ENCODE data around the gene SMIM33.
"Not testable (repeated sequence)": the region's sequence is repeated elsewhere in the genome, so short reads cannot be mapped to it uniquely, and the experiment has no call there.

SMIM33 gene

DNA sequence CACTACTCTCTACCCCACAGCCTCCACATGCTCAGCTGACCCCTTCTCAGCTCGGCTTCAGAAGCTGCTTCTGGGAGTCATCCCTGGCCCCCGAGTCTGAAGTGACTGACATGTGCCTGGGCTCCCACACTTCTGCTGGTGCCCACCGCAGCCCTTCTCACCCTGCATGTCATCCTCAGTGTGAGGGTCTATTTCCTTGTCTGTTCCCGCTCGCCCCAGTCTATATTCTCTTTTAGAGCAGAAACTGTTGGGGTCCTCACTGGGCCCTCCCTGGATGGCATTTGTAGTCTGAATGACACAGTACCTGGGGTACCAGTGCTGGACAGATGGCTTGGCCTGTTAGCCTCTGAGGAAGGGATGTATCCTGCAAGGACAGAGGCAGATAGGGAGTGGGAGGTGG lies 13.6 kb upstream of the SMIM33 start:
- DNase-seq: no peak

DNA sequence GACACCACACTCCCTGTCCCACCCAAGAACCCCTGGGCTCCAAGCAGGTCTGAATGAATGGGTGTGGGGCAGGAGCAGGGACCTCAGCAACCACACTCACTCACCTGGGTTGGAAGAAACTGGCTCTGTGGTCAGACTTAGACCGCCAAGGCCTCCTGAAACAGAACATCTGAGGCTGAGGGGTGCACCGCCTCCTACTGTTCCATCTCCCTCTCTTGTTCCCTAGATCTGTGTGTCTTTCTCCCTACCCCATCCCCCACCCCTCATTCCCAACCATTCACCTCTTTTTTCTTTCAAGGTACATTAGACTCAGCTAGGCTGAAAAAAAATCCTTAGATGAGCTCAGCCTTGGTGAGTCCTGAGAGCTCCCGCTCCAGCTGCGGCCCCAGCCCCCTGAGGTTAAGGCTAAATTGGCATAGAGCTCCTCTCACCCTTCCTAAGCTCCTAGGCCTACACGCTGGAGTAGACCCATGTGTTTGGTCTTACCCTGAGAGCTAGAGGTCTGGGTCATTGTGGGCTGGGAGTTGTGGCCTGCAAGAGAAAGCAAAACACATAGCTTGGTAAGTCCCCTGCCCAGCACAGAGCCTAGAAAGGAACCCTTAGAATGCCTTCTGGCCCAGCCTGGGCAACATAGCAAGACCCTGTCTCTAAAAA lies 13.0 kb upstream of the SMIM33 start:
- no peak for DNase-seq

DNA sequence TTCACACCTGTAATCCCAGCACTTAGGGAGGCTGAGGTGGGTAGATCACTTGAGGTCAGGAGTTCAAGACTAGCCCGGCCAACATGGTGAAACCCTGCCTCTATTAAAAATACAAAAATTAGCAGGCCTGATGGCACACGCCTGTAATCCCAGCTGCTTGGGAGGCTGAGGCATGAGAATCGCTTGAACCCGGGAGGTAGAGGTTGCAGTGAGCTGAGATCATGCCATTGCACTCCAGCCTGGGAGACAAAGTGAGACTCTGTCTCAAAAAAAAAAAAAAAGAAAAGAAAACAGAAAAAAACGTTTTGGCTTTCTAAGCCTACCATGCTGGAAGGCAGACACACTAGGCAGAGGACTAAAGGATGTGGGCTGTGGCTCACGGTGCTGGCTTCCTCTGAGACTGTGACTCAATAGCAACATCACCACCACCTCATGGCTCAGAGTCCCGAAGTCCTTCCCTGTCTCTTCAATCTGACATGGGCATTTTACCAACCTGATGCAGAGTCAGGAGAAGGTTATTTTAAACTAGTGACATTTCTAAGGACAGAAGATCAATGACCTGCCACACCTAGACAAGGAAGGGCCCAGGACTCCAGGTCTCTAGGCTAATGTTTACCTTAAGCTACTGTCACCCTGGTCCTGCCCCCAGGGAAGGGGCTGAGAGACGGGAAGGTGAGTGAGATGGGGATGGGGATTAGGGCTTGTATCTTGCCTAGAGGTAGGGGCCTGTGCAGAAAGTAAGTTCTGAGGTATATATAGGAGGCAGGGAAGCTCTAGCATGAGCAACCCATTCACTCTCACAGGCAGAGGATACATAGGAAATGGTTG lies 12.0 kb upstream of the SMIM33 start:
- DNase-seq: peak; percentile 92

DNA sequence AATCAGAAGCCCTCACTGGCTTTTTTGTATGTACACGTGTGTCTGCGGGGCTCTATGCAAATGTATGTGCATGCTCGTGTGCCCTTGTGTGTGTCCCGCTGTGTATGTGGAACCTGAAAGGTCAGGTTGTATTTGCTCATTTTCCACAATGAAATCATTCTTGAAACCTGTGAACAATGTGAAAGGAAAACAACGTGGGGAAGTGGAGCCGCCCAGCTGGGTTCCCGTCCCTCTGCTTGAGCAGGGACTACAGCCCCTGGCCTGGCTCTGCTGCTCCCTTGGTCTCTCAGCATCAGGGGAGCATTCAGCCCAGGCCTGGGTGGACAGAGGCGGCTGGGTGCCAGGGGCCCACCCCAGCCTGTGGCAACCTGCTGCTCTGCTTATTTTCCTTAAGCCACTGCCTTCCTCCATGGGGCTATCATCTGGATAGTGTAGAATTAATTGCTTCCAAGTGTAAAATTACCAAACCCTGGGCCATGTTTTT lies 11.3 kb upstream of the SMIM33 start:
- peak; percentile 62 for DNase-seq

DNA sequence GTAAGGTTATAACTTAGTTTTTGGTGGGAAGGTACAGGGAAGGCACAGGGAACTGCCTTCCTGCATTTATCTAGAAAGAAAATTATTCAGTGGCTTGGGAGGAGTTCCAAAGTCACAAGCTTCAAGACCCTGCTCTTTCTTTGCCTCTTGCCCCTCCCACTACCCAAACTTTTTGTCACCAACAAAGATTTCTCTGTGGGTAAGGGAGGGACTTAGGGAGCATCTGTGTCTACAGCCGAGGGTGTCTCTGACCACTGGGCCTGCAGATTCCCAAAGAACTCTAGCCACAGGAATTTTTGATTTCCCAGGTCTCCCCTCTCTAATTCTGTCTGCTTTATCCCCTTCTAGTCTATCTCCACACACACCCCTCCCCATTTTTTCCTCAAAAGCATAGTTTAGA lies 10.3 kb upstream of the SMIM33 start:
- peak; percentile 45 for DNase-seq

DNA sequence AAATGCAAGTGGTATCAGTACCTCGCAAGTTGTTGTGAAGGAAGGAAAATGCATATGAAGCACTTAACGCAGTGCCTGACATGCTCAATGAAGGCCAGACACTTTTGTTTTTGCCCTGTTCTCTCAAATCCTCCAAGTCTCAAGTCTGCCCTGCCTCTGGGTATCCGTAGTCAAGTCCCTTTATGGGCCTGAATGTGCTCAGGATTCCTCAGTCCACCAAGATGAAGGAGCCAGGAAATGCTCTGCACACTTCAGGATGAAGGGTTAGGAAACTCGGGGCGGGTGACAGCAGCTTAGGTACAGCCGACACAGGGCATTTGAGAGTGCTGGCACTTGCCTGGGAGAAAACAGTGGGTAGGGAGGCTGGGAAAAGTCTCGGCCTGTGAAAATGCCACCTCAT lies 9.6 kb upstream of the SMIM33 start:
- no peak for DNase-seq

DNA sequence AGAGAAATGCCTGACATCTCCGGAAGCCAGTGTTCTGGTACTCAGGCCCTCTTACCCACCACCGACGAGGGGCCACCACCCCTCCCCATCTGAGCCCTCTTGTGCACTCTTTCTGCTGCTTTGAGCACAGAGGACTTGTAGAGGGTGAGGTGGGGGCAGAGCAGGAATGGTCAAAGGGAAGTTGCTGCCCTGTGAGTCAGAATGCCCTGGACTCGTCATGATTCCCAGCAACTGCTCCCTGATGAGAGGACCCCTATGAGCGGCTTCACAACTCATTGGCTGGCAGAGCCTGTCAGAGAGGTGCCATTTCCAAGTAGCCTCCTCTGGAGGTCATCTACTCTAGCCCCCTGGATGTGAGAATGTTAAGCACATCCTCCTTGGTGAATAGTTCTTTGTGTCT lies 9.1 kb upstream of the SMIM33 start:
- peak; percentile 79 for DNase-seq

DNA sequence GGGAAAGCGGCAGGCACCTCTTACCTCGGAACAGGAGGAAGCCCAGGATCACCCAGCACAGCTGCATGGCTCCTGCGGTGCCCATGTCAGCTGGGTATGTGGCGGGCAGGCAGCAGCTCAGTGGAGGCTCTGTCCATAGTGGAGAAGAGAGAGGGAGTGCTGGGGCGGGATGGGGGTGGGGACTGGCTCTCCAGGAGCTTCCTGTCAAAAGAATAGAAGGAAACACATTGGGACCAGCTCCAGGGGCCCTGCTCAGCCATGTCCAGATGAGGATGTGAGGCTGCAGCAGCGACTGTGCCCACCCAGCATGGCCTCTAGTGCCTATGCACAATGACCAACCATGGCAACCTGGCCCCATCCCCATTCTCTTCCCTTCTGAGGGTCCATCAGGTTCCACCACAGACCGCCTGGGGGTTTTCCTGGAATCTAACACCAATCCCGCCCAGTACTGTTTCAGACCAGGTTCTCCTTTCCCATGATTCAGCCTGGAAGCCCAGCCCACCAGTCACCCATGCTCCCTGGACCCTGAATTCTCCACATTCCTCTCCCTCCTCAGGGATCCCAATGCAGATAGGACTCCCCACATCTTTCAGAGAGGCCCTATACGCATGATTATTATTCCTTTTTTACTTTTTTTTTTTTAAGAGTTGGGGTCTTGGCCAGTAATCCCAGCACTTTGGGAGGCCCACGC lies 8.1 kb upstream of the SMIM33 start, which contains the start of gene ECSCR:
TSS of gene ECSCR (minus strand) at position 158 of the 691 bp plus-strand sequence. CDS start at position 85, 73 bp downstream.
- peak; percentile 47 for DNase-seq

DNA sequence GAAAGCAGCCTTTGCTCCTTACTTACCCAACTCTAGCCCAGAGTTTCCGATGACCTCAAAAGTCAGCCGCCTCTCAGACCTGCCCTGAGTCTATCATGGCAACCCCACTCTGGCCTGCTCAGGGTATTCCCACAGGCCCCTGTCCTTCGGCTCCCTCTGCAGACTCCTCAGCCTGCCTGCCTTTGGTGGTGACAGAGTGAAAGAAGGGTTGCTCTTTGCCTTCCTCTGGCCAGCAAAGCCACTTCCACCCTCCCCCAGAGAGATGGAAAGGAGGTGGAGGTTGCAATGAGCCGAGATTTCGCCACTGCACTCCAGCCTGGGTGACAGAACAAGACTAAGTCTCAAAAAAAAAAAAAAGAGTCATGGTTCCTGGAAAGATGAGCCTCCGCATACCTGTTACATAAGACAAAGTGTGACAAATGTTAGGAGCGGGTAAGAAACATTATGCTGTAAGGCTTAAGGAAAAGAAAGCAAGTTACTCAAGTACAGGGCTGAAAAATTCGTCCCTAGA lies 2.3 kb upstream of the SMIM33 start:
- no peak for DNase-seq

DNA sequence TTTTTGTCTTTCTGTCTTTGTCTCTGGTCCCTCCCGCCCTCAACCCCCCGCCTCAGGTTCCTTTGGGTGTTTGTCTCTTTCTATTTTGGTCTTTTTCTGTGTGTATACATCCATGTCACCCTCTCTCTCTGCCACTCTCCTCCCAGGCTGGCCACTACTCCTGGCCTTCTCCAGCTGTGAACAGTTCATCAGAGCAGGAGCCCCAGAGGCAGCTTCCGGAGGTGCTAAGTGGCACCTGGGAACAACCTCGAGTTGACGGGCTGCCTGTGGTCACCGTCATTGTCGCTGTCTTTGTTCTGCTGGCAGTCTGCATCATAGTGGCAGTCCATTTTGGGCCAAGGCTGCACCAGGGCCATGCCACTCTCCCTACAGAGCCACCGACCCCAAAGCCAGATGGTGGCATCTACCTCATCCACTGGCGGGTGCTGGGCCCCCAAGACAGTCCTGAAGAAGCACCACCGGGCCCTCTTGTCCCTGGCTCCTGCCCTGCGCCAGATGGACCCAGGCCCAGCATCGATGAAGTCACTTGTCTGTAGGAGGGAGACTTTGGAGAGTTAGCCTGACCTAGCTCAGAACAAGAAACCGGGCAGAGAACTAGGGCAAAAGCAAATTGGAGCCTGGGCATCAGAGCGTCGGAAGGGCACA lies 1.7 kb downstream of the SMIM33 start:
- DNase-seq: no peak

DNA sequence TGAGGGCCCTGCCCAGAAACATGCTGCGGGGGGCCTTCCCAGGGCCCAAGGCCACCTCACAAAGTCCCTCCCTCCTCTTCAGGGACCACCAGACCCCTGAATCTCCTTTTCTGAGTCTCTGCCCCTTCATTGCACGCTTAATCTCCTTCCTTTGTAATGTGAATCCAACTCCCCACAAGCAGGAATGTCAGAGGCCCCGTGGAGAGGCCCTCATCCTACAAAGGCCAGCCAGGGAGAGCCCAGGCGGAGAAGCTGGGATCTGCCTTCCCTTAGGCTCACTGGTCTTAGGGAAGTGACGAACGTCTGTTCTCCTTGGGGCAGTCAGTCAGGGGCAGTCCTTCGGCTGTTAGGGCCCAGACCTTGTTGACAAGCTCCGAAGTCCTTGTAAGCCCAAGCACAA lies 2.3 kb downstream of the SMIM33 start:
- DNase-seq: no peak

DNA sequence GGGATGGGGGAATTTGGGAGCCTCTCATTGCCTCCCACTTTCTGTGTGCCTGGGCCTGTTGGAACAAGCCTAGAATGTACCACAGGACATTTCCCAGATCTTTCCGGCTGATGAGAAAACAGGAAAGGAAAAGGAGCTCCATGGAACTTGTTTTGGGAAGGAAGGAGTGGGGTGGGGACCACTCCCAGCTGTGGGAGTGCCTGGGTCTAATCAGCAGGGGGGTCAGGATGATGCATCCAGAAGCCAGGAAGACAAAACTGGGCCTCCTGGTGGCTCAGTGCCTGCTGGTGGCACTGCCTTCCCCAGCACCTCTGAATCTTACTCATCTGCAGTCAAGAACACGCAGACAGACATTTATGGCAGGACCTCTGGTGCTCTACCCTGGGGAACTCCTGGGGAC lies 2.8 kb downstream of the SMIM33 start:
- DNase-seq: peak; percentile 61

DNA sequence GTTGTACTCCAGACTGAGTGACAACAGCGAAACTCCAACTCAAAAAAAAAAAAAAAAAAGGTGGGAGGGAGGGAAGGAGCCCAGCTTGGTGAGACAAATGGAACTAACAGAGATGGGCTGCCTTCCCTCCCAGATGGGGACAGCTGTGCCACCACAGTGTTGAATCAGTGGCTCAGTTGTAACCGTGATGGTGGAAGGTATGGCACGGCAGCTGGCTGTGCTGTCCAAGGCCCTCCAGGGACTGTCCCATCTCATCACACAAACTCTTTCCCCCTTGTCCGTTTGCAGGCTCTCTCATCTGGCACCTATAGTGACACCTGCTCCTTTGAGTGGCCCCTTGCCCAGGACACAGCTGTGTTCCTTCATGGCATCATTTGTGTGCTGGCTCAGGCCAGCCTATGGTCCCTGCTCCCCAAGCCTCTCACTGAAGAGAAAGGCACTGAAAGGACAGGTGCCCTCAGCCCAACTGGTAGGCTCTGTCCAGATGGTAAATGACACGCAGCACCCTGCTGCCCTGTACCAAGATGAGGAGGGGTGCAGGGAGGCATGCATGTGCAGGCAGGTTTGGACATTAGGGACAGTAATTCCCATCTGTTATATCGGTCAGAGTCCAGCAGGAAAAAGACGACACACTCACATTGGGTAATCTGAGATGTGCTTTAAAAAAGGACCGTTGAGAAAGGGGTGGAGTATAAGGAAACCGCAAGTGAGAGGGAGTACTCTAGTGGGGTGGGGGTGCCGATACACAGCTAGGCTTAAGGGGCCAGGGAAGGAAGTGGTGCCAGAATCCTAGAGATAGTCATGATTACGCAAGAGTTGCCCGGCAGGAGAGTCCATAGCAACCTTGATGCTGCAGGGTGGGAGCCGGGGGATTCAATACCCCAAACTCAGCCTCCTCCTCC lies 4.3 kb downstream of the SMIM33 start:
- peak; percentile 44 for DNase-seq

DNA sequence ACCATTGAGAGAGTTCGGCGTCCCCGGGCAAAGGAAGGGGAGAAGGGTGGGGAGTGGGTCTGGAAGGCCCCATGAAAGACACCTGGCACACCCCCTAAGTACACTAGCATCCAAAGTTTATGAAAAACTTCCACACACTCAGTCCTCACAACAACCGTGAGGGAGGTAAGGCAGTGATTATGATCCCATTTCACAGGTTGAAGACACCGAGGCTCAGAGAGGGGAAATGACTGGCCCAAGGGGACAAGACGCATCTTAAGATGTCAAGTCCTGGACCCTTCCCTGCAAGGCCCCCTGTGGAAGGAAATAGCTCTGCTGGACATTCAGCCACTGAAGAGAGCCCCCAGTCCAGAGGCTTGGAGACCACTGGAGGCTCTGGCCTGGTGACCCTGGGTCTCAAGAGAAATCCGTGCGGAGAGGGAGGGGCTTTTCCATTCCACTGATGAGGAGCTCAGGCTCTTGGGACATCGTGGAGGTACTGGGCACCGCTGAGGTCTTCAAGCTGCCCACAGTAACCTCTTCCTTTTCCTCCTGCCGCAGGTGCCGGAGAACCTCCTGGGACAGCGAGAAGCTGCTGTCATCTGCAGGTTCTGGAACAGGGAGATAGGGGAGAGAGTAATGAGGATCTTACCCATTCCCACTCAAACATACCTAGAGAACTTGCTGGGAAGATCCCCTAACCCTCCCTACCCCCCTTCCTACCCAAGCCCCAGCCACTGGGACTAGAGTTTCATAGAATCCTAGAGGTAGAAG lies 5.2 kb downstream of the SMIM33 start:
- DNase-seq: no peak

DNA sequence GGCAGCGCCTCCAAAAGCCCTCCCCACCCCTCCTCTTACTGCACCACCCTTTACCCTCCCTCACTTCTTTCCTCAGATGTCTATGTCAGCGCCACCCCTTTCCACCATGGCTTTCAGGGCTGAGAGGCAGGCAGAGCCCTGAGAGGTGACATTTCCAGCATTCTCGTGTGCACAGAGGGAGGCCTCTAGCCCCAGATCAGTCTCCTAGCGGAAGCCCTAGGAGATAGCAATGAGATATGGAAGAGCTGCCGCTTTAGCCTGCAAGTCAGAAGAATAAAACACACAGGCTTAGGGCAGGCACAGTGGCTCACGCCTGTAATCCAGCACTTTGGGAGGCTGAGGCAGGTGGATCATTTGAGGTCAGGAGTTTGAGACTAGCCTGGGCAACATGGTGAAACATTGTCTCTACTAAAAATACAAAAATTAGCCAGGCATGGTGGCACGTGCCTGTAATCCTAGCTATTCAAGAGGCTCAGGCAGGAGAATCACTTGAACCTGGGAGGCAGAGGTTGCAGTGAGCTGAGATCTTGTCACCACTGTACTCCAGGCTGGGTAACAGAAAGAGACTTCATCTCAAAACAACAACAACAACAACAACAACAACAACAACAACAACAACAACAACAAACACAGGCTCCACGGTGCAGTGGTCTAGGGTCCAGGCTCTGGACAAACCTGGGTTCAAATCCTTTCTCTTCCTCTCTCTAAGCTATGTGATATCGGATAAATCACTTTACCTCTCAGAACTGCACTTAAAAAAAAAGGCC lies 8.0 kb downstream of the SMIM33 start:
- not testable (repeated sequence) for DNase-seq

DNA sequence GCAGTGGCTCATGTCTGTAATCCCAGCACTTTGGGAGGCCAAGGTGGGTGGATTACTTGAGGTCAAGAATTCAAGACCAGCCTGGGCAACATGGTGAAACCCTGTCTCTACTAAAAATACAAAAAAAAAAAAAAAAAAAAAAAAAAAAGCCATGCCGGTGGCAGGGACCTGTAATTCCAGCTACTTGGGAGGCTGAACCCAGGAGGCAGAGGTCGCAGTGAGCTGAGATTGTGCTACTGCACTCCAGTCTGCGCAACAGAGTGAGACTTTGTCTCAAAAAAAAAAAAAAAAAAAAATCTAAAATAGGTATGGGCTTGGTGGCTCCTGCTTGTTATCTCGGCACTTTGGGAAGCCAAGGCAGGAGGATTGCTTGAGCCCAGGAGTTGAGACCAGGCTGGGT lies 8.9 kb downstream of the SMIM33 start:
- not testable (repeated sequence) for DNase-seq

DNA sequence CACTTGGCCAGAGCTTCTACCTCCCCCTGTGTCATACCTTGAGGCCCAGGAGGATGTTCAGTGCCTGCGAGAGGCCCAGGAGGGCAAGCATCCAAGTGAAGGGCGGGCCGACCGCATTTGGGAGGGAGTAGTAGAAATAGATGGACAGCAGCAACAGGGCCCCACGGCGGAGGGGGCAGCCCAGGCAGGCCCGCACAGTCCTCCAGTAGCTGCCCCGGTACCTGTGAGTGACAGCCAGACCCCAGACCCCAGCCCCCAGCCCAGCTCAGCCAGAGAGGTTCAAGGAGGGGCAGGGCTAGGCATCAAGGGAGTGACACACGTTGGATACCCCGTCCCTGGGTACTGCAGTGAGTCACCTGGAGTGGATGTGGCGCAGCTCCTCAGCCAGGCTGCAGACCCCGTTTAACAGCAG lies 10.3 kb downstream of the SMIM33 start:
- DNase-seq: no peak

DNA sequence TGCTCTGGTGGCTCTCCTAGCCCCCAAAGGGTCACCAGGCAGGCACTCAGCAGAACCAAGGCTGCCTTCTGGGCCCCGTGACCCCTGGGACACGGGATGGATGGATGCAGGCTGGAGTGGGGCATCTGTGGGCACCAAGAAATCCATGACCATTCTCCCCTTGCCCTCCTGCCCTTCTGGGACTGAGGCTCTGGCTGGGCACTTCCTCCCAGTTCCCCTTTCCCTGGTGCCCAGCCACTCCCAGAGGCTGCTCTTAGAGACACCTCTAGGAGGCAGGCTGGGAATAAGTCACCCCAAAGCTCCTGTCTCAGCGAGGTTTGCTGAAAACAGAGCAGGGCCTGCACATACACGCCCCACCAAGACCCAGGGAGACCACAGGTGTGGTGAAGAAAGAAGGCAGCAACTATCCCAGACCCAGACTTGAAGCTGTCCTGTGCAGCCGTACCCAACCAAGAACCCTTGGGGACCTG lies 10.8 kb downstream of the SMIM33 start:
- no peak for DNase-seq

DNA sequence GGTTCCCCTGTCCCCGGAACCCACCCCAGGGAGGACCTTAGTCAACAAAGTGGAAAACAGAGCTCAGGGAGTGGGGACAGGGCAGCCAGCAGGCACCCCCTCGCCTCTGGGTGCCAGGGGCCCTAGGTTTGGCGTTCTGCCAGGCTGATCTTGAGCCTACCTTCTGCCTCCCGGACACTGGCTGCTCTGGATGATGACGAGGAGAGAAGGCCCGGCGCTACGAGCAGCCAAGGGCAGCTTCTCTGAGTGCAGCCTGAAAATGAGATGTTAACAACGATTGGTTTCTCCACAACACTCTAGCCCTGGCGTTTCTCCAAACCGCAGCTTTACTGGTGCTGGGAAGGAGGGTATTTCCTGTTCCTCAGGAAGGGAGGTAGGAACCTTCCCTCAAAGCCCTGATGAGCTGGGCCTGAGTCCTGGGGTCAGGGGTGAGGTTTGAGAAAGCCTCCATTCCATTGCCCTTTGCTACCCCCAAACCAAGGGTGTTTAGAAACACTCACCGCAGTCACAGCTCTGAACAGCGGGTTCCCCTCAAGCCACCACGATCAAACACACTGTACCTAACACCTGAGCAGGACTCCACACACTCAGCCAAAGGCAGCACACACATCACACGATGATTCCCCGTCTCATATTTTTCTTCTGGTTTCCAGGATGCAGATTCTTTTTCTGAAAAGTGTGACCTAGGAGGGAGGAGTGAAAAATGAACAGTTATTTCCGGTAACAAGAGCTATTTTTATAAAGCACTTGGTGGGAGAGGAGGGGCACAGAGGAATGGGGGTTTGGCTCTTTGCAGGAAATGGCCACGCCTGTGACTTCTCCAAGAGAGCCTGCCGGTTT lies 11.5 kb downstream of the SMIM33 start, which contains the start of gene STING1:
TSS of gene STING1 (minus strand) at position 709 of the 840 bp plus-strand sequence. CDS start 1,054 bp downstream, outside the sequence.
- DNase-seq: peak; percentile 98

Data from fibroblast of skin of back (primary cell).